ENCODE data around the gene XPO5. TPM values are rescaled to one million over a fixed set of nuclear protein-coding genes. Genes with fewer than 3 reads are reported as not detected.

Gene XPO5
- total RNA-seq, 3 donors from 2014 or later: 24.0 to 29.4 (median 29.2) TPM

DNA sequence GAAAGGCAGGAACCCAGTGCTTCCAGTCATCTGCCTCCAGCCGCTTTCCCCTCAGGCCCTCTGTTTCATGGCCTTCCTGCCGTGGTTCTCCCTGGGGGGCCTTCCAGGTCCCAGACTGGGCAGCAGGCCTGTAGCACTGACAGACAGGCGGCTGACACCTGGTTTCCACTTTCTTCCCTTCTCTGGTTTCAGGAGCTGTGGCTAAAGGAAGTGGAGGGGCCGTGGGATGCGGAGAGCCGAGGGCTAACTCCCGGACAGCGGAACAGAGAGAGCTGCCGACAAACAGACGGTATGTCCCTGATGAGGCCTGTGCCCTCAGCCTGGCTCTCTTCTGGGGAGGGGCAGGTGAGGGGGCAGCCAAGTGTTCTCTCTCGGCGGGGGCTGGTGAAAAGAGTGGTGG is 78.1 kb downstream of the XPO5 start:
- DNase-seq (no peak), ATAC-seq (no peak)
- TF ChIP-seq, protein P1, sequence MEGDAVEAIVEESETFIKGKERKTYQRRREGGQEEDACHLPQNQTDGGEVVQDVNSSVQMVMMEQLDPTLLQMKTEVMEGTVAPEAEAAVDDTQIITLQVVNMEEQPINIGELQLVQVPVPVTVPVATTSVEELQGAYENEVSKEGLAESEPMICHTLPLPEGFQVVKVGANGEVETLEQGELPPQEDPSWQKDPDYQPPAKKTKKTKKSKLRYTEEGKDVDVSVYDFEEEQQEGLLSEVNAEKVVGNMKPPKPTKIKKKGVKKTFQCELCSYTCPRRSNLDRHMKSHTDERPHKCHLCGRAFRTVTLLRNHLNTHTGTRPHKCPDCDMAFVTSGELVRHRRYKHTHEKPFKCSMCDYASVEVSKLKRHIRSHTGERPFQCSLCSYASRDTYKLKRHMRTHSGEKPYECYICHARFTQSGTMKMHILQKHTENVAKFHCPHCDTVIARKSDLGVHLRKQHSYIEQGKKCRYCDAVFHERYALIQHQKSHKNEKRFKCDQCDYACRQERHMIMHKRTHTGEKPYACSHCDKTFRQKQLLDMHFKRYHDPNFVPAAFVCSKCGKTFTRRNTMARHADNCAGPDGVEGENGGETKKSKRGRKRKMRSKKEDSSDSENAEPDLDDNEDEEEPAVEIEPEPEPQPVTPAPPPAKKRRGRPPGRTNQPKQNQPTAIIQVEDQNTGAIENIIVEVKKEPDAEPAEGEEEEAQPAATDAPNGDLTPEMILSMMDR (IDR thresholded peaks at IDR 0.05): no peak
- Histone ChIP-seq H3K36me3 (ENCODE audit: low read depth) (no peaks in the 10 kb centered on the region), H3K9me3 (no peaks in the 10 kb centered on the region), H3K4me1 (ENCODE audit: low read depth) (no peaks in the 10 kb centered on the region), H3K4me3 (no peak overlapping the region)
- intact Hi-C loops (cut with DNase I, micrococcal nuclease): no loop called here

DNA sequence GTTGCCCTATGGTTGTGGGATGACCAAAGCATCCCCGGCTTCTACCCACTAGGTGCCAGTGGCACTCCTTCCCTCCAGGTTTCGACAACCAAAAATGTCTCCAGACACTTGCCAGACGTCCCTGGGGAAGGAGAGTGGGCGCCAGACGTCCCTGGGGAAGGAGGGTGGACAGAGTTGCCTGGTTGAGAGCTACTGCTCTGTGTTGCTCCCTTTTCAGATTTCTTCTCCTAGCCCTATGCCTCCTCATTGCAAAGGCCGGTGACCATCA is 78.8 kb downstream of the XPO5 start:
- Histone ChIP-seq H3K4me3 (no peak overlapping the region), H3K4me1 (ENCODE audit: low read depth) (peaks cover 3% of the 10 kb centered on the region), H3K36me3 (ENCODE audit: low read depth) (no peaks in the 10 kb centered on the region), H3K9me3 (no peaks in the 10 kb centered on the region)
- TF ChIP-seq, protein P1 (IDR thresholded peaks at IDR 0.05): no peak
- no peak for DNase-seq
- intact Hi-C loops (cut with DNase I, micrococcal nuclease): no loop called here
- no peak for ATAC-seq

DNA sequence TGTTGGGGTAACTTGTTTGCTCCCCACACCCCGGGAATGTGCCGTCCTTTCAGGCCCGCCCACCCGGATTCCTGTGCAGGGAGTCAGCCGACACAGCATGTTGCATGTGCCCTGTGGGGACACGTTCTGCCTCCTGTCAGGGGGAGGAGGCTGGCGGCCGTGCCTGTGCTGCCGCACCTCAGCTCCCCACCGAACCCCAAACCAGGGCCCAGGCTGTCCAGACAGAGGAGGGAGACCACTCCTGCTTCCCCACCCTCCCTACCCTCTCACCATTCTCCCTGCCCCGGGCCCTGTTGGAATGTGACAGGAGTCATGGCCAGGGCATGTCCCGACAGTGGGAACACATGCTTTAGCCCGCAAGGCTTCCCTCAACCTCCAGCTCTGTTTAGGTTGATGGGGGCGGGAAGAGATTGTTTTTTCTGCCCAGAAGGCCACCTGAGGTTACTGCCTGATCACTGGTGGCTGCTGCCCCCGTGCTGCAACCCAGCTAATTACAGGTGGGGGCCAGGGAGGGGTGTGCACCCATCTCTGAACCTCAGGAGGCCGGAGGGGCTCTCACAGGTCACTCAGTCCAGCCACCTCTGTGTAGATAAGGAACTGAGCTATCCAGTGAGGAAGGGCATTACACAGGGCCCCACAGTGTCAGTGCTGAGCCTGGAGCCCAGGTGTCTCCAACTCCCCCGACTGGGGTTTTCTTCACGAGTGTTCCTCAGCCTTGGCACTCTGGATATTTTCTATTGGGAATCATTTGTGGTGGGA is 79.3 kb downstream of the XPO5 start:
- DNase-seq (no peak), ATAC-seq (no peak)
- Histone ChIP-seq H3K4me1 (ENCODE audit: low read depth) (peaks cover 7% of the 10 kb centered on the region), H3K9me3 (no peaks in the 10 kb centered on the region), H3K4me3 (no peak overlapping the region), H3K36me3 (ENCODE audit: low read depth) (no peaks in the 10 kb centered on the region)
- intact Hi-C loops (cut with DNase I, micrococcal nuclease): no loop called here
- TF ChIP-seq, protein P1 (IDR thresholded peaks at IDR 0.05): no peak

DNA sequence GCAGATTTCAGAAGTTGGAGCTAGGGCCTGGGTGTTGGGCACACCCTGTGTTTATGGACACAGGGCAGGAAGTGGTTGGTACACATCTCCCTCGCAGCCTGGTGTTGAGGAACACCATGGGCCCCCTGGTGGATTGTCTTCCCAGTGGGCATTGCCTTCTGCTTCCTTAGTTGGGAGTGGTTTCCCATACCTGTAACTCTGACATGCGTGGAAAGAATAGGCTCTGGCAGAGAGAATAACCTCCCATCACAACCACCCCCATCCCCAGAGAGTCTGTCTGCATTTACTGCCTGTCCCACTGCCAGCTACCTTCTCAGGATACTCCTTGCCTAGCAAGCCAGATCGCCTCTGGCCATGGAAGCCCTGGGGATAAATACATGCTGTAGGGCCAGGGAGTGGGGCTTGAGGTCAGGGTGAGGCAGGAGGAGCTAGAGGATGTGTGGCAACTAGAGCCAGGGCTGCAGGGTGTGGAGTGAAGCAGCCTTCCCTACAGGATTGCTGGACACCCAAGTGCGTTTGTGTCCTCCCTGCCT is 80.4 kb downstream of the XPO5 start:
- H3K4me3 ChIP-seq: no peak overlapping the region
- H3K9me3 ChIP-seq: no peaks in the 10 kb centered on the region
- DNase-seq: peak in 1 of 3 donors; percentile 53
- H3K4me1 ChIP-seq (ENCODE audit: low read depth): peaks cover 7% of the 10 kb centered on the region
- intact Hi-C loops (cut with DNase I, micrococcal nuclease): no loop called here
- H3K36me3 ChIP-seq (ENCODE audit: low read depth): no peaks in the 10 kb centered on the region
- TF ChIP-seq, protein P1 (IDR thresholded peaks at IDR 0.05): no peak
- ATAC-seq: peak; percentile 80

DNA sequence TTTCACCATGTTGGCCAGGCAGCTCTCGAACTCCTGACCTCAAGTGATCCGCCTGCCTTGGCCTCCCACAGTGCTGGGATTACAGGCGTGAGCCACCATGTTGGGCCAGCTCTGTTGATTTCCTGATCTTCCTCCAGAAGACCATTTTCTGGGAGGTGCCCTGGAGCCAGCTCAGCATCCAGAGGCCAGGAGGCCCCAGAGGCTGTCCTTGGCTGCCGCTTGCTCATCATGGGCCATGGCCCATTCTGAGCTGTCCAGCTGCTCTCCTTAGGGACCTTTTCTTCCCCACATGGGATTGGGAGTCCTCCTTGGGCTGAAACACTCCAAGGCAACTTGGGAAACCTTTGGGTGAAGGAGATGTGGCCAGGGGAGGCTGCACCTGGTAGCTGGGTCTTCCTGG is 81.1 kb downstream of the XPO5 start:
- no peak overlapping the region for H3K4me3 ChIP-seq
- H3K9me3 ChIP-seq: no peaks in the 10 kb centered on the region
- TF ChIP-seq, protein P1 (IDR thresholded peaks at IDR 0.05): no peak
- H3K4me1 ChIP-seq (ENCODE audit: low read depth): peaks cover 7% of the 10 kb centered on the region
- ATAC-seq: no peak
- H3K36me3 ChIP-seq (ENCODE audit: low read depth): no peaks in the 10 kb centered on the region
- DNase-seq: no peak
- intact Hi-C loops (cut with DNase I, micrococcal nuclease): no loop called here
